ENCODE data around the gene R3HDM2.

Gene R3HDM2

DNA sequence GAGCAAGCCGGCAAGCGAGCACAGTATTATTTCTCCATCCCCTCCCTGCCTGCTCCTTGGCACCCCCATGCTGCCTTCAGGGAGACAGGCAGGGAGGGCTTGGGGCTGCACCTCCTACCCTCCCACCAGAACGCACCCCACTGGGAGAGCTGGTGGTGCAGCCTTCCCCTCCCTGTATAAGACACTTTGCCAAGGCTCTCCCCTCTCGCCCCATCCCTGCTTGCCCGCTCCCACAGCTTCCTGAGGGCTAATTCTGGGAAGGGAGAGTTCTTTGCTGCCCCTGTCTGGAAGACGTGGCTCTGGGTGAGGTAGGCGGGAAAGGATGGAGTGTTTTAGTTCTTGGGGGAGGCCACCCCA lies 218.2 kb downstream of the R3HDM2 start:
- no peak for DNase-seq

DNA sequence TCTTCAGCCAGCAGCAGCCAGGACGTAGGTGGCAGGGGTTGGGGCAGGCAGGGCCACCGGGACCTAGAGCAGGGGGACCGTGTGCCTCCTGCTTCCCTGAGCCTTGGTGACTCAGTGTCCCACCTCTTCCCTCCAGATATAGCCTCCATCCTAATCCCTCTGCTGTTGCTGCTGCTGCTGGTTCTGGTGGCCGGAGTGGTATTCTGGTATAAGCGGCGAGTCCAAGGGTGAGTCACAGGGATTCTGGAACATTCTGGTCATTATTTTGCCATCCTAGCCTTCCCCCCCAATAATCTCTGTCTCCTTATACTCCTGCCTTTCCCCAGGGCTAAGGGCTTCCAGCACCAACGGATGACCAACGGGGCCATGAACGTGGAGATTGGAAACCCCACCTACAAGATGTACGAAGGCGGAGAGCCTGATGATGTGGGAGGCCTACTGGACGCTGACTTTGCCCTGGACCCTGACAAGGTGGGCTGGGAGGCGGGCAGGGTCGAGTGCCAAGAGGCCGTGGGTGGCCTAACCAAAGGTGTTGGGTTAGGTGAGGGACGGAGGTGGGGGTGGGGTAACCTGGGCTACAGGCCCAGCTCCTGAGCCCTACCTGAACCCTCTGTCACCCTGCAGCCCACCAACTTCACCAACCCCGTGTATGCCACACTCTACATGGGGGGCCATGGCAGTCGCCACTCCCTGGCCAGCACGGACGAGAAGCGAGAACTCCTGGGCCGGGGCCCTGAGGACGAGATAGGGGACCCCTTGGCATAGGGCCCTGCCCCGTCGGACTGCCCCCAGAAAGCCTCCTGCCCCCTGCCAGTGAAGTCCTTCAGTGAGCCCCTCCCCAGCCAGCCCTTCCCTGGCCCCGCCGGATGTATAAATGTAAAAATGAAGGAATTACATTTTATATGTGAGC lies 218.8 kb downstream of the R3HDM2 start:
- no peak for DNase-seq

DNA sequence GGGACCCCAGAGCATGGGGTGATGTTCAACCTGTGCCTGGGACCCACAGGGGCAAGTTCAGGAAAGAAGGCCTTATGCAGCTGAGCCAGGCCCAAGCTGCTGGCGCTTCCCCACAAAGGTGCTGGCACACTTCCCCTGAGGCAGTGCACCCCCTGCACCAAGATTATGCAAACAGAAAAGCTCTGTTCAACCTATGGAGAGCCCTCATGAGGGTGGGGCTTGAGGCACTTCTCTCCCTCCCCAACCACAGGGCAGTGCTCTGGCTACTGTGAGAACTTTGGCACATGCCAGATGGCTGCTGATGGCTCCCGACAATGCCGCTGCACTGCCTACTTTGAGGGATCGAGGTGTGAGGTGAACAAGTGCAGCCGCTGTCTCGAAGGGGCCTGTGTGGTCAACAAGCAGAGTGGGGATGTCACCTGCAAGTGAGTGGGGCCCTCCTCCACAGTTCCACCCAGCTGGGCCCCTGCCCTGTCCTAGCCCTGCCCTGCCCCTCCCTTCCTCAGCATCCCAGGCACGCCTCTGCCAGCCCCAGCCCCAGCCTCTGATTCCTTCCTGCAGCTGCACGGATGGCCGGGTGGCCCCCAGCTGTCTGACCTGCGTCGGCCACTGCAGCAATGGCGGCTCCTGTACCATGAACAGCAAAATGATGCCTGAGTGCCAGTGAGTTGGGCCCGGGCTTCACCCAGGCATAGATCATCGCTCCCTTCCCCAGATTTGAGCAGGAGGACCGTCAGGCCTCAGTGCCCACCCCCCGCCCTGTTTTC lies 219.7 kb downstream of the R3HDM2 start:
- no peak for DNase-seq

DNA sequence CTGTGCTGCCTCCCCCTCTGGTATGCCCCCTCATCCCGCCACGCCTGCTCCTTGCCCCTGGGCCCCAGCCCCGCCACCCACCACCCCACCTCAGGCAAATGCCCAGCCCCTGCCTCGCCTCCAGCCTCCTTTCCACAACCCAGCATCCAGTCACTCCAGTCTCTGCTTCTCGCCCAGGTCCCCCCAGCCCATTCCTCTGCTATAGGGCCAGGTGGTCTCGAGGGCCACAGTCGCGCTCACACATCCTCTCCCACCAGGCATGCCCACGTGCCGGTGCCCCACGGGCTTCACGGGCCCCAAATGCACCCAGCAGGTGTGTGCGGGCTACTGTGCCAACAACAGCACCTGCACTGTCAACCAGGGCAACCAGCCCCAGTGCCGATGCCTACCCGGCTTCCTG lies 220.4 kb downstream of the R3HDM2 start:
- DNase-seq: no peak

DNA sequence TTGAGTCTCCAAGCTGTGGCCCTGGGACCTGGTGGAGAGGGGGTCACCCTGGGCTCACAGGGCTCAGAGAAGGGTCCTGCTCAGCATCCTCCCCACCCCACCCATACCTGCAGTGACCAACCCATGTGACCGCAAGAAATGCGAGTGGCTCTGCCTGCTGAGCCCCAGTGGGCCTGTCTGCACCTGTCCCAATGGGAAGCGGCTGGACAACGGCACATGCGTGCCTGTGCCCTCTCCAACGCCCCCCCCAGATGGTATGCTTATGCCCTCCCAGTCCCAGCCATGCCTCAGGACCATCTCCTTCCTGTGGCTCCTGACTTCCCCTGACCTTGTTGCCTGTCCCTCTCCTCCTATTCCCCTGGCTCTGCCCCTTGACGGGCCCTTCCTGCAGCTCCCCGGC lies 220.9 kb downstream of the R3HDM2 start:
- DNase-seq: no peak

DNA sequence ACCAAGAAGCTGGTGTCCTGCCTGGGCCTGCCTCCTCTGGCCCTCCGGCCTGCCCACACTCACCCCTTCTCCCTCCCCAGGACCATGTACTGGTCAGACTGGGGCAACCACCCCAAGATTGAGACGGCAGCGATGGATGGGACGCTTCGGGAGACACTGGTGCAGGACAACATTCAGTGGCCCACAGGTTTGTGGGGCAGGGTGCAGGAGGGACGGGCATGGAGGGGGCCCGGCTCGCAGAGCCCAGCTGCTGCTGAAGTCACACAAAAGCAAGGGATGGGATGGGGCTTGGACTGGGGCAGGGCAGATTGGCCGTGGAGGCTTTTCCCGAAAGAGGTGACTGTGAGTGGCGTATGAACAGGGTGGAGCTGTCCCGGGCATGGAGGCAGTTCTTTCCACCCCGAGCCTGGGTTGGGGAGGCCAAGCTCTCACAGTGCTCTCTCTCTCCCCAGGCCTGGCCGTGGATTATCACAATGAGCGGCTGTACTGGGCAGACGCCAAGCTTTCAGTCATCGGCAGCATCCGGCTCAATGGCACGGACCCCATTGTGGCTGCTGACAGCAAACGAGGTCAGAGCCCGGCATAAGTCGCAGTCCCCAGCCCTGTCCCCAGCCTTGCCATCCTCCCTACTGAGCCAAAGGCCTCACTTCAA lies 222.1 kb downstream of the R3HDM2 start:
- no peak for DNase-seq

DNA sequence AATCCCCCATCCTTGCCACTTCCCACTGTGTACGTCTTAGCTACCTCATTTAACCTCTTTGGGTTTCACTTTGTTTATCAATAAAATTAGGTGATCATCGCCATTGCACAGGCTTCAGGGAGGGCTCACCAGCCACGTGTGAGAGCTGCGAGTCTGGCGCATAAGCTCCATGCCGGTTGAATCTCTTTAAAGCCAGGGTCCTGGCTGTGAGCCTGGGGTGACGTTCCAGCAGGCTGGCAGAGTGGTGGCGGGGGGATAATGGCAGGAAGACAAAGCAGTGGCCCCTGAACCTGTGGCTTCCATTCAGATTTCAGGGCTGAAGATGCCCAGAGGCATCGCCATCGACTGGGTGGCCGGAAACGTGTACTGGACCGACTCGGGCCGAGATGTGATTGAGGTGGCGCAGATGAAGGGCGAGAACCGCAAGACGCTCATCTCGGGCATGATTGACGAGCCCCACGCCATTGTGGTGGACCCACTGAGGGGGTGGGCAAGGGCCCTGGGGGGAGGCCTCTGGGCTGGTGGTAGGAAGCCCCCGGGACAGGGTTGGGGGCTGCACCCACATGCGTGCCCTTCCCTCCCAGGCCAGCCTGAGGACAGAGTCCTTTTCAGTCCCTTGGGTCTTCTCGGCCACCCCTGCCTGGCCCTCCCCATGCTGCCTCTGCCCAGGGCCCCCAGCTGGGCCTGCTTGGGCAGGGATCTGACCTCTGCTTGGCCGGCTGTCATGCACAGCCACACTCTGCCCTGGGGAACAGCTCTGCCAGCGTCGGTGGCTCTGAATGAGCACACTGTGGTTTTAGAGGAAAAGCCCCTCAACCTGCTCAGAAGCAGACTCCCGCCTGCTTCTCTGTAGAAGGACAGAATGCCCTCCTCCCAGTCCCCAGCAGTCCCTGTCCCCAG lies 222.9 kb downstream of the R3HDM2 start:
- DNase-seq: no peak

DNA sequence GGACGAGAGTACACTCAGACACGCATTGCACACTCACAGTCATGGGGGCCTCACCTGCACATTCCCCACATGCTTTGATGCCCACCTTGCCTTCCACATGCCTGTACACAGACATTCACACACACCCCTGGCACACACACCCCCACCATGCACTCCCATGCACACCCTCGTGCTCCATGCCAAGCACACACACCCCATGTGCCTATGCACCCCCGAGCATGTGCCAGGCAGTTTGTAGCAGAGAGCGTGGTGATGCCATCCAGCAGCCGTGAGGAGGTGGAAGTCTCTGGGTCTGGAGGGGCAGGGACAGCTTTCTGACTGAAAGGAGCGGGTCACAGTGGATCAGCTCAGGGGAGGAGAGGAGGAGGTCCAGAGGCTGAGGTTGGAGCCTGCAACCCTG lies 224.9 kb downstream of the R3HDM2 start:
- DNase-seq: no peak

DNA sequence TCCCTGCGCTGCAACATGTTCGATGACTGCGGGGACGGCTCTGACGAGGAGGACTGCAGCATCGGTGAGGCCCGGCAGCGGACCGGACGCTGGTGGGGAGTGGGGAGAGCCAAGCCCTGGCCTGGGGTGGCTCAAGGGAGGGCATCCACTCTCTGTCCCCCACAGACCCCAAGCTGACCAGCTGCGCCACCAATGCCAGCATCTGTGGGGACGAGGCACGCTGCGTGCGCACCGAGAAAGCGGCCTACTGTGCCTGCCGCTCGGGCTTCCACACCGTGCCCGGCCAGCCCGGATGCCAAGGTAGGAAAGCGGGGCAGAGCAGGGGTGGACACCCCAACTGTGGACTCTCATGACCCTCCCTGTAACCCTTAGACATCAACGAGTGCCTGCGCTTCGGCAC lies 225.7 kb downstream of the R3HDM2 start:
- DNase-seq: no peak

DNA sequence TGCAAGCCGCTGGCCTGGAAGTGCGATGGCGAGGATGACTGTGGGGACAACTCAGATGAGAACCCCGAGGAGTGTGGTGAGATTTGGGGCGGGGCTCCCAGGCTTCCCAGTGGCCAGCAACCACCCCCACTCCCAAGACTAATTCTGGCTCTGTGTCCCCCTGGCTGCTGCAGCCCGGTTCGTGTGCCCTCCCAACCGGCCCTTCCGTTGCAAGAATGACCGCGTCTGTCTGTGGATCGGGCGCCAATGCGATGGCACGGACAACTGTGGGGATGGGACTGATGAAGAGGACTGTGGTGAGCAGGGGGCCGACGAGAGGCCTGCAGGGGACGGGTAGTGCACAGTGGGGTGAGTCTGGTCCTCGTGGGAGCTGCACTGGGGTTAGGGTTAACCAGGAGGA lies 226.4 kb downstream of the R3HDM2 start:
- DNase-seq: no peak

DNA sequence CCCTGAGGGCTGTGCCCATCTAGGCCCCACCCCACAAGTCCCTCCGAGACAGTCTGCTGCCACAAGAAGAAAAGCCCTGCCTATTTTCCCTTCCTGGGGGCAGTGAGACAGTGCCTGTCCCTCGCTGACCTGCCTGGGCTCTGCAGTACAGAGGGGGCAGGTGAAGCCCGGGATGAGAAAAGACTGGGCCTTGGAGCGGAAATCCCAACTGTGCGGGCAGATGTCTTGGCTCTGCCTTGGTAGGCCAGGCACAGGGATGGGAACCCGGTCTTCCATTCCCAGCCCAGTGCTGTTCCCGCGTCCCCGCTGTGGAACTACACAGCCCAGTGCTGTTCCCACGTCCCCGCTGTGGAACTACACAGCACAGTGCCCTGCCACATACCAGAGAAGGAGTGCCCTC lies 227.1 kb downstream of the R3HDM2 start:
- no peak for DNase-seq

Measured in SW 1271 (cell line).